Glutamatergic neuron (in vitro differentiated cells): Measurements from ENCODE around the gene KCNN3. TPM values are rescaled to one million over a fixed set of nuclear protein-coding genes. Genes with fewer than 3 reads are reported as not detected.

Experiments
- DNase-seq: peaks from one replicate; pipeline ENCODE4 v3.0.0; 2022
- H3K27ac Mint-ChIP-seq: one replicate; pipeline ENCODE4 v1.8.0; 2020; ENCODE audit warnings: mild to moderate bottlenecking, mixed read lengths, inconsistent platforms; ENCODE audit not compliant: unreplicated experiment
- H3K27me3 Mint-ChIP-seq: one replicate; pipeline ENCODE4 v1.8.0; 2020; ENCODE audit warnings: mild to moderate bottlenecking, moderate library complexity, mixed read lengths, inconsistent platforms; ENCODE audit not compliant: unreplicated experiment
- H3K36me3 Mint-ChIP-seq: one replicate; pipeline ENCODE4 v1.8.0; 2020; ENCODE audit warnings: mild to moderate bottlenecking, mixed read lengths, inconsistent platforms; ENCODE audit not compliant: unreplicated experiment
- H3K4me1 Mint-ChIP-seq: one replicate; pipeline ENCODE4 v1.8.0; 2020; ENCODE audit warnings: mild to moderate bottlenecking, low read depth, mixed read lengths, inconsistent platforms; ENCODE audit not compliant: unreplicated experiment
- H3K4me3 Mint-ChIP-seq: one replicate; pipeline ENCODE4 v1.8.0; 2020; ENCODE audit warnings: mild to moderate bottlenecking, mixed read lengths, inconsistent platforms; ENCODE audit not compliant: unreplicated experiment
- H3K9me3 Mint-ChIP-seq: one replicate; pipeline ENCODE4 v1.8.0; 2020; ENCODE audit warnings: mild to moderate bottlenecking, moderate library complexity, mixed read lengths, inconsistent platforms; ENCODE audit not compliant: unreplicated experiment
- CTCF ChIP-seq: fragments of 200-600 bp; sonication (generic); IDR thresholded peaks from one replicate; pipeline ENCODE4 v1.5.0; 2021; ENCODE audit not compliant: partially characterized antibody, unreplicated experiment
- total RNA-seq: library from RNA; stranded (reverse); fragmentation: NEBNext Ultra II Directional; extraction: Animal tissue kit (Norgen Biotek cat#: 25700); gene quantifications from one replicate; pipeline ENCODE4 v1.2.1, GENCODE V29; 2021; ENCODE audit not compliant: unreplicated experiment

The KCNN3 gene
- total RNA-seq, 1 donor from 2014 or later: 3.8 TPM

GRCh38 chr1:154846565-154847442, 23.3 kb downstream of the KCNN3 start:
- H3K36me3 Mint-ChIP-seq: no peaks in the 10 kb centered on the region
- H3K27me3 Mint-ChIP-seq: peaks cover 10% of the 10 kb centered on the region
- H3K9me3 Mint-ChIP-seq: peaks cover 12% of the 10 kb centered on the region
- H3K27ac Mint-ChIP-seq: no peak overlapping the region
- DNase-seq: no peak
- TF ChIP-seq CTCF: no peak
- peaks cover 59% of the 10 kb centered on the region for H3K4me1 Mint-ChIP-seq
- peak overlapping the region; percentile 72 for H3K4me3 Mint-ChIP-seq

- peaks cover 10% of the 10 kb centered on the region for H3K27me3 Mint-ChIP-seq
- TF ChIP-seq CTCF: no peak
- DNase-seq: no peak
- peaks cover 65% of the 10 kb centered on the region for H3K4me1 Mint-ChIP-seq
- peaks cover 12% of the 10 kb centered on the region for H3K9me3 Mint-ChIP-seq
- H3K4me3 Mint-ChIP-seq: peak overlapping the region; percentile 72
- no peak overlapping the region for H3K27ac Mint-ChIP-seq
- H3K36me3 Mint-ChIP-seq: no peaks in the 10 kb centered on the region
Observed at GRCh38 chr1:154845879-154846278, 24.2 kb downstream of the KCNN3 start.

- Mint-ChIP-seq H3K4me1 (peaks cover 69% of the 10 kb centered on the region), H3K4me3 (peak overlapping the region; percentile 39), H3K27ac (no peak overlapping the region), H3K36me3 (no peaks in the 10 kb centered on the region), H3K27me3 (peaks cover 12% of the 10 kb centered on the region), H3K9me3 (peaks cover 12% of the 10 kb centered on the region)
- TF ChIP-seq CTCF: no peak
- no peak for DNase-seq
Observed at GRCh38 chr1:154845174-154845573, 24.9 kb downstream of the KCNN3 start.

GRCh38 chr1:154844297-154844681, 25.8 kb downstream of the KCNN3 start:
- H3K9me3 Mint-ChIP-seq: peaks cover 12% of the 10 kb centered on the region
- peak overlapping the region; percentile 88 for H3K27ac Mint-ChIP-seq
- TF ChIP-seq CTCF: no peak
- no peaks in the 10 kb centered on the region for H3K36me3 Mint-ChIP-seq
- H3K27me3 Mint-ChIP-seq: peaks cover 10% of the 10 kb centered on the region
- H3K4me1 Mint-ChIP-seq: peaks cover 70% of the 10 kb centered on the region
- no peak for DNase-seq
- peak overlapping the region; percentile 70 for H3K4me3 Mint-ChIP-seq

- peak; percentile 31 for DNase-seq
- H3K36me3 Mint-ChIP-seq: no peaks in the 10 kb centered on the region
- H3K27me3 Mint-ChIP-seq: peaks cover 12% of the 10 kb centered on the region
- peak overlapping the region; percentile 88 for H3K27ac Mint-ChIP-seq
- peaks cover 71% of the 10 kb centered on the region for H3K4me1 Mint-ChIP-seq
- no peak for TF ChIP-seq CTCF
- H3K9me3 Mint-ChIP-seq: peaks cover 13% of the 10 kb centered on the region
- H3K4me3 Mint-ChIP-seq: peak overlapping the region; percentile 70
Observed at GRCh38 chr1:154843636-154844296, 26.3 kb downstream of the KCNN3 start.
